BE2C (cell line): ENCODE results near the gene FAM117A.

Source experiments
- DNase-seq: peaks from one replicate; pipeline ENCODE4 v3.0.0-alpha.2; 2020
- H3K27me3 ChIP-seq: fragments of 250-450 bp; sonication (Bioruptor Pico); 2 replicates; pipeline ENCODE4 v1.5.1; 2020; ENCODE audit warnings: mild to moderate bottlenecking
- H3K36me3 ChIP-seq: fragments of 250-450 bp; sonication (Bioruptor Pico); 2 replicates; pipeline ENCODE4 v1.5.1; 2020; ENCODE audit warnings: mild to moderate bottlenecking
- H3K4me1 ChIP-seq: fragments of 250-450 bp; sonication (Bioruptor Pico); 2 replicates; pipeline ENCODE4 v1.5.1; 2020
- H3K4me3 ChIP-seq: 2 replicates; pipeline ENCODE4 v1.5.1; 2011; ENCODE audit warnings: low read depth, low read length
- H3K9me3 ChIP-seq: fragments of 250-450 bp; sonication (Bioruptor Pico); 2 replicates; pipeline ENCODE4 v1.5.1; 2020
- TF ChIP-seq, protein P1 (sequence below): IDR thresholded peaks from 2 replicates; pipeline ENCODE4 v1.5.1; 2012; ENCODE audit warnings: mild to moderate bottlenecking, low read depth, low read length

The FAM117A gene

DNA sequence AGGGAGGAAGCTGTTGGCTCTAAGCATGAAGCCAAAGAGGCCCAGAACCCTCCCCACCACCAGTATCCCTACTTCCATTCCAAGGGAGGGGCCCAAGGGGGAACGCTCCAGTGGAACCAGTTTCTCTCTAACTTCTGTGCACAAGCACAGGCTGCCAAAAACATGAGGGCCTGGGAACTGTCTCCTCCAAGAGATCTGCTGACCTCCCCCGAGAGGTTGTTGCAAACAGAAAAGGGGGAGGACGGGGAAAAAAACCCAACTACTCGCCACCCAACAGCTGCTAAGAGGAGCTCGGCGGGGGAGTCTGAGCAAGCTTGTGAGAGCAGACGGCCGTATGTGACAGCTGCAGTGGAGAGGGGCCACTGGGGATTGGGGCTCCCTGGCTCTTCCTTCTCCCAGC is 40.5 kb downstream of the FAM117A start:
- H3K4me1 ChIP-seq = no peaks in the 10 kb centered on the region
- H3K9me3 ChIP-seq = no peaks in the 10 kb centered on the region; the same call in 1 of the 2 replicates
- no peaks in the 10 kb centered on the region for H3K27me3 ChIP-seq
- H3K36me3 ChIP-seq = peaks cover 7% of the 10 kb centered on the region; the same call in 1 of the 2 replicates
- DNase-seq = no peak
- TF ChIP-seq, protein P1, sequence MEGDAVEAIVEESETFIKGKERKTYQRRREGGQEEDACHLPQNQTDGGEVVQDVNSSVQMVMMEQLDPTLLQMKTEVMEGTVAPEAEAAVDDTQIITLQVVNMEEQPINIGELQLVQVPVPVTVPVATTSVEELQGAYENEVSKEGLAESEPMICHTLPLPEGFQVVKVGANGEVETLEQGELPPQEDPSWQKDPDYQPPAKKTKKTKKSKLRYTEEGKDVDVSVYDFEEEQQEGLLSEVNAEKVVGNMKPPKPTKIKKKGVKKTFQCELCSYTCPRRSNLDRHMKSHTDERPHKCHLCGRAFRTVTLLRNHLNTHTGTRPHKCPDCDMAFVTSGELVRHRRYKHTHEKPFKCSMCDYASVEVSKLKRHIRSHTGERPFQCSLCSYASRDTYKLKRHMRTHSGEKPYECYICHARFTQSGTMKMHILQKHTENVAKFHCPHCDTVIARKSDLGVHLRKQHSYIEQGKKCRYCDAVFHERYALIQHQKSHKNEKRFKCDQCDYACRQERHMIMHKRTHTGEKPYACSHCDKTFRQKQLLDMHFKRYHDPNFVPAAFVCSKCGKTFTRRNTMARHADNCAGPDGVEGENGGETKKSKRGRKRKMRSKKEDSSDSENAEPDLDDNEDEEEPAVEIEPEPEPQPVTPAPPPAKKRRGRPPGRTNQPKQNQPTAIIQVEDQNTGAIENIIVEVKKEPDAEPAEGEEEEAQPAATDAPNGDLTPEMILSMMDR = no peak
- no peak overlapping the region for H3K4me3 ChIP-seq

DNA sequence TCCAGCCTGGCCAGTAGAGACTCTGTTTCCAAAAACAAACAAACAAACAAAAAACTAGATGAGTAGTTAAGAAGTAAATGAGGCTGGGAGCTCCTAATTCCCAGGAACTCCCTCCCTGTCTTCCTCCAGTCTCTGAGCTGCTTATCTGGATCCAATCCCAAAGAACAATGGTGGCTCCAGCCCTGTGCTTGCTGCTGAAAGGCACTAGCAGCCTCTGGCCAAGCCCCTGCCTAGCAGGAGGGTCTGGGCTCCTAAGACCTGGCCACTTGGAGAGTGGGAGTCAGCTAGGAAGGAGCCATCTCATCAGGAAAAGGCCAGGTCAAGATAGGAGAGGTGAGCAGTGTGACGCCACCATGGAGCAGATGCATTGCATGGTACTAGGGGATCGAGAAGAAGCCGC is 41.9 kb downstream of the FAM117A start:
- H3K27me3 ChIP-seq = no peaks in the 10 kb centered on the region
- no peak for DNase-seq
- H3K9me3 ChIP-seq = no peaks in the 10 kb centered on the region; the same call in 1 of the 2 replicates
- H3K4me3 ChIP-seq = no peak overlapping the region
- H3K4me1 ChIP-seq = no peaks in the 10 kb centered on the region
- TF ChIP-seq, protein P1 = no peak
- H3K36me3 ChIP-seq = peaks cover 18% of the 10 kb centered on the region; the same call in 1 of the 2 replicates

DNA sequence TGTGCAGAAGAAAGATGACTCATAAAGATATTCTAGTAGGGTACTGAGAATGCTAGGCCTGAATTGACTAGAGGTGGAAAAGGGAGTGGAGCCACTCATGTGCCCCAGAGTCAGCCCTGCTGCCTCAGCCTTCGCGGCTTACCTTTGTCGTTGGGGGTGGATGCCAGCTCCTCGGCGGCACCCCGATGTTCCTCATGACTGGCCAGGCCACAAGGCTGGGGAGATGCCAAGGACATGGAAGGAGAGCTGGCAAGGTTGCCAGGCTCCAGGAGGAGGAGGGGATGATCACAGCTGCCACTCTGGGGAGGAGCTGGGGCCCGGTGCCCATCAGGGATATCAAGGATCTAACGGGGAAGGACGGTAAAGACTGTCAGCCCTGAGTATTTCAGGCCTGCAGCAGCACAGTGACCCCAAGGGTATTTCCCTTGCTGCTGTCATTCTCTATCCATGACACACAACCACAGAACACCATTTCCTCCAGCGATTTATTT is 46.5 kb downstream of the FAM117A start:
- Histone ChIP-seq H3K36me3 (peaks cover 23% of the 10 kb centered on the region; the same call in 1 of the 2 replicates), H3K4me1 (no peaks in the 10 kb centered on the region), H3K4me3 (no peak overlapping the region), H3K27me3 (no peaks in the 10 kb centered on the region), H3K9me3 (no peaks in the 10 kb centered on the region)
- no peak for DNase-seq
- TF ChIP-seq, protein P1 = no peak

DNA sequence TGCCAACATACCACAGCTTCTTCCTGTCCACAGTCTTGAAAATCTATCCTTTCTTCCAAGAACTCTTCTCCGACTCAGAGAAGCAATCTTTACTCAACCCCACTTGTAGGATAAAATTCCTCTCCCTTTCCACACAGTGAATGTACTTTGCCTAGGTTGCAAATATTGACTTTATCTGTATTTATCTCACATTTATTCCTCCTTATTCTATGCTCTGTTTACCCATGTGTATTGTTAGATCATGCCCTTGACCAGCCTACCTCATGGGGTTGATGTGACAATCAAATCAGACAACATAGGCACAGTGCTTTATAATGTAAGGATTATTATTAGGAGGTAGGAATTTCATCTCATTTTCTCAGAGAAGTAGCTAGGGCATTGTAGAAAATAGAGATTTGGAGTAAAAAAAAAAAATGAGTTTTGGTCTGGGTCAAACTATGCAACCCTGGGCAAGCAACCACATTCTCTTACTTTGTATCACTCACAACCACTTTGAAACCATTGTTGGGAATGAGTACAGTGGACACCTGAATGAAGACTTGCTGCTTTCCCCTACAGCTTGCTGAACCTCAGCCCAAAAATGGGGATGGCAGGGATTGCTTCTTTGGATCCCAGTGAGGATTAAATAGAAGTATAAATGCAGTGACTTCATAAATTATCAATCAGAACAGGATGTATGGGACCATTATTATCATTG is 47.1 kb downstream of the FAM117A start:
- TF ChIP-seq, protein P1 = no peak
- H3K9me3 ChIP-seq = no peaks in the 10 kb centered on the region
- H3K27me3 ChIP-seq = no peaks in the 10 kb centered on the region
- no peak for DNase-seq
- H3K4me3 ChIP-seq = no peak overlapping the region
- no peaks in the 10 kb centered on the region for H3K4me1 ChIP-seq
- peaks cover 23% of the 10 kb centered on the region; the same call in 1 of the 2 replicates for H3K36me3 ChIP-seq

DNA sequence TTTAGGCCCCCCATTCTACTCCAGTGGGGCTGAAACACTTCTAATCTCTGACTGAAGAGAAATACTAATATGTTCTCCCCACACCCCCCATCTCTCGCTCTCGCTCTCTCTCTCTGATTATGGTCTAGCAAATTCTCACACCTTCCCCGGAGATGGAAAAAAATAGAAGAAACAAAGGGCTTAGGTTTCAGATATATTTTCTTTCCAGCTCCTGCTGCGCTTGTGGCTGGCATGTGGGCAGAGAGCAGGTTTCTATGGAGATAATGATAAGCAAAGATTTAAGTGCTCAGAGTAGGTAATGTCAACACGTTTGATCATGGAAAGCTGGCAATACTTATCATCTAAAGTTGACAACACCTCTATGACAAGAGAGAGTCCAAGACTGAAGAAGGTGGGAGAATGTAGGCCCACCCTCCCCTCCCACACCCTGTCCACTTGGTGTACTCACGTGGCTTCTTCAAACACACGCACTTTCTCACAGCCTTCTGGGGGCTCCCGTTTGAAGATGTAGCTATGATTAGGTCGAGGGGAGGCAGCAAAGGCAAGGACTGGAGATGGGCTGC is 48.1 kb downstream of the FAM117A start:
- Histone ChIP-seq H3K4me3 (no peak overlapping the region), H3K36me3 (peaks cover 23% of the 10 kb centered on the region; the same call in 1 of the 2 replicates), H3K9me3 (no peaks in the 10 kb centered on the region), H3K4me1 (no peaks in the 10 kb centered on the region), H3K27me3 (no peaks in the 10 kb centered on the region)
- TF ChIP-seq, protein P1 = no peak
- DNase-seq = no peak

DNA sequence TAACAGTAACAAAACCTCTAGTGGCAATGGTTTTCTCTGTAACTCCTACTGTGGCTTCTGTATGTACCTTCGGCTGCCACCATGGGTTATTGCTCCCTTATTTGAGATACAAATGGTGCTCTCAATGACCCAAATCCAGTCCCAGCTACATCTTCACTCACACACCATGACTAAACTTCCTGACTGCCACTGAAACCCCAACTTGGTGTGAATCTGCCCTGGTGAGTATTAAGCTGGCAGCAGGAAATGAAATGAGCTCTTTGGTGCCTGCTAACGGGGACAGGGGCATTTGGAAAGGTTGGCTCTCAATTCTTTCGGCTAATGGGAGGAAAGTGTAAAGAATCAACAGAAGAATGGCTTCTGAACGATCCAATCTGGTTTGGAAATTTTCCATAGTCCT is 48.7 kb downstream of the FAM117A start:
- no peak for DNase-seq
- H3K4me1 ChIP-seq = no peaks in the 10 kb centered on the region
- no peak overlapping the region for H3K4me3 ChIP-seq
- TF ChIP-seq, protein P1 = no peak
- no peaks in the 10 kb centered on the region for H3K9me3 ChIP-seq
- peaks cover 21% of the 10 kb centered on the region; the same call in 1 of the 2 replicates for H3K36me3 ChIP-seq
- H3K27me3 ChIP-seq = no peaks in the 10 kb centered on the region
